Heart right ventricle (tissue), 16 donors: ENCODE data around the gene EYS. TPM values are rescaled to one million over a fixed set of nuclear protein-coding genes. Genes with fewer than 3 reads are reported as not detected.

ENCODE experiments used
- ATAC-seq, 8 donors: fragments of 200-7000 bp; cut with Tn5 transposase; one replicate each; pipeline ENCODE4 v1.9.1; 2020; ENCODE audit warnings: mild to moderate bottlenecking in 8 of 8, moderate library complexity in 8 of 8, moderate number of reproducible peaks in 1 of 8
- DNase-seq, 2 donors: peaks; one replicate each; pipeline ENCODE4 v3.0.0-alpha.2; 2020
- H3K27ac ChIP-seq, 10 donors: fragments of 200-600 bp; sonication (generic) in 2 of 10; one replicate each; pipeline versions ENCODE4 v1.5.0 to v1.8.0; 2020 to 2022; ENCODE audit warnings: mild to moderate bottlenecking in 3 of 10
- H3K27me3 ChIP-seq, 7 donors: fragments of 200-600 bp; one replicate each; pipeline ENCODE4 v1.8.0; 2021 to 2022; ENCODE audit warnings: mild to moderate bottlenecking in 2 of 7
- H3K36me3 ChIP-seq, 9 donors: fragments of 200-600 bp; sonication (generic) in 1 of 9; one replicate each; pipeline versions ENCODE4 v1.5.0 to v1.8.0; 2020 to 2022; ENCODE audit warnings: mild to moderate bottlenecking in 2 of 9
- H3K4me1 ChIP-seq, 9 donors: fragments of 200-600 bp; sonication (generic) in 1 of 9; one replicate each; pipeline versions ENCODE4 v1.5.0 to v1.8.0; 2020 to 2022; ENCODE audit warnings: mild to moderate bottlenecking in 4 of 9
- H3K4me3 ChIP-seq, 10 donors: fragments of 200-600 bp; sonication (generic) in 2 of 10; one replicate each; pipeline versions ENCODE4 v1.5.0 to v1.8.0; 2020 to 2022; ENCODE audit warnings: mild to moderate bottlenecking in 7 of 10, moderate library complexity in 2 of 10
- H3K9me3 ChIP-seq, 11 donors: fragments of 200-600 bp in 10 of 11; sonication (generic) in 2 of 11; one replicate each; pipeline versions ENCODE4 v1.5.0 to v1.8.0; 2013 to 2022; ENCODE audit warnings: mild to moderate bottlenecking in 2 of 11, control low read depth in 1 of 11, moderate library complexity in 1 of 11
- CTCF ChIP-seq, 9 donors: fragments of 200-600 bp; sonication (generic) in 2 of 9; IDR thresholded peaks; one replicate each; pipeline versions ENCODE4 v1.5.0 to v1.8.0; 2021 to 2022; ENCODE audit warnings: antibody characterized with exemption in 9 of 9, mild to moderate bottlenecking in 5 of 9, moderate library complexity in 1 of 9
- WGBS, 2 donors: extraction: QIAGEN DNeasy Blood & Tissue Kit; methylation state at CpG; one replicate each; pipeline ENCODE4 v1.1.7; 2013; ENCODE audit warnings: inconsistent platforms in 1 of 2; 5-methylcytosine and 5-hydroxymethylcytosine counted together
- intact Hi-C, 10 donors: fragments of 100-400 bp; cut with DNase I; formaldehyde crosslinking; loops; one replicate each; pipeline versions ENCODE4 v1.11.1 to v1.14.2; 2022
- polyA plus RNA-seq, 2 donors: library from polyadenylated mRNA; stranded (reverse); fragments of 200-250 nt; gene quantifications; one replicate each; pipeline ENCODE4 v1.2.3, GENCODE V29; 2013
- total RNA-seq, 10 donors: library from RNA; stranded (reverse); fragmentation: NEBNext Ultra II Directional in 3 of 10; extraction: Animal tissue kit (Norgen Biotek cat#: 25700) in 3 of 10; gene quantifications; one replicate each; pipeline versions ENCODE4 v1.2.1 to v1.2.4, GENCODE V29; 2021 to 2023
- donor health status: Arrhythmogenic right ventricular cardiomyopathy.
- donor health status: ischemic (EF 13 %, LVEDD 7.1; RV severe dilation, severe dysfunction).
- donor health status: healthy with polysubstance abuse.
- donor health status: DM: no; HTN: yes; CAD: no.
- donor health status: DM: no; HTN: no; CAD: no.
- donor health status: ischemic (EF 25% LVEDD 6.9; RV normal size, moderate dysfunction).
- donor health status: ischemic (EF 25% LVEDD 5.7; RV mildly dilated, moderate dysfunction).
- donor health status: healthy.
- donor health status: DM: yes; HTN: yes; CAD: no.
- donor health status: Ischemic cardiomyopathy.
- donor health status: ischemic (EF 35%, LVEDD 5.7; RV mildly dilated, moderate dysfunction).
- donor health status: nonischemic (EF 11% LVEDD 7.7; RV severe dilation, severe dysfunction).
- donor health status: DM: yes; HTN: yes; CAD: no.
- donor health status: PGD.
- donor health status: ischemic (EF 29% LVEDD 5.4; RV normal size, mild dysfunction).
- donor health status: nonischemic (EF 23%, LVEDD 6.1; RV moderate dilation, normal function).

EYS gene
- total and polyA plus RNA-seq, 12 donors = 0.02 to 0.40 (median 0.18) TPM; not detected in 8

- DNase-seq = no peak
- Histone ChIP-seq H3K4me3 (no peak overlapping the region), H3K36me3 (no peaks in the 10 kb centered on the region), H3K4me1 (no peaks in the 10 kb centered on the region), H3K9me3 (peaks cover 0 to 27% (median 2%) of the 10 kb centered on the region in 11 donors), H3K27ac (no peak overlapping the region), H3K27me3 (no peaks in the 10 kb centered on the region)
- no peak for TF ChIP-seq CTCF (IDR thresholded peaks at IDR 0.05)
- ATAC-seq = no peak
- WGBS, 2 donors = 90 to 94% methylated on average over 3 of the region's 3 CpGs
- intact Hi-C loops = no loop called here
Observed at GRCh38 chr6:65199121-65199520, 507.9 kb downstream of the EYS start.

GRCh38 chr6:65191471-65191870 is 515.6 kb downstream of the EYS start:
- intact Hi-C loops = no loop called here
- Histone ChIP-seq H3K27me3 (no peaks in the 10 kb centered on the region), H3K9me3 (no peaks in the 10 kb centered on the region), H3K36me3 (no peaks in the 10 kb centered on the region), H3K27ac (no peak overlapping the region), H3K4me3 (no peak overlapping the region), H3K4me1 (no peaks in the 10 kb centered on the region)
- TF ChIP-seq CTCF (IDR thresholded peaks at IDR 0.05) = no peak
- WGBS, 2 donors = 93 to 97% methylated on average over 2 of the region's 2 CpGs
- DNase-seq = no peak
- no peak for ATAC-seq

GRCh38 chr6:65189236-65189881 is 517.7 kb downstream of the EYS start:
- Histone ChIP-seq H3K9me3 (no peaks in the 10 kb centered on the region), H3K4me3 (no peak overlapping the region), H3K27me3 (no peaks in the 10 kb centered on the region), H3K36me3 (no peaks in the 10 kb centered on the region), H3K4me1 (no peaks in the 10 kb centered on the region), H3K27ac (no peak overlapping the region)
- TF ChIP-seq CTCF (IDR thresholded peaks at IDR 0.05) = no peak
- ATAC-seq (no peak), DNase-seq (no peak)
- 84 to 91% methylated on average over 5 of the region's 5 CpGs for WGBS, 2 donors
- intact Hi-C loops = no loop called here

- ATAC-seq = no peak
- intact Hi-C loops = no loop called here
Observed at GRCh38 chr6:65186826-65187225, 520.2 kb downstream of the EYS start.

More at GRCh38 chr6:65186826-65187225, 520.2 kb downstream of the EYS start:
- H3K4me1 ChIP-seq = no peaks in the 10 kb centered on the region
- DNase-seq = no peak
- no peaks in the 10 kb centered on the region for H3K36me3 ChIP-seq
- H3K27me3 ChIP-seq = no peaks in the 10 kb centered on the region
- WGBS, 2 donors = 71 to 85% methylated on average over 1 of the region's 1 CpG
- no peak overlapping the region for H3K27ac ChIP-seq
- H3K9me3 ChIP-seq = no peaks in the 10 kb centered on the region
- no peak for TF ChIP-seq CTCF (IDR thresholded peaks at IDR 0.05)
- H3K4me3 ChIP-seq = no peak overlapping the region
